ENCODE results near the gene ZNF423.

- TF ChIP-seq, protein P1, sequence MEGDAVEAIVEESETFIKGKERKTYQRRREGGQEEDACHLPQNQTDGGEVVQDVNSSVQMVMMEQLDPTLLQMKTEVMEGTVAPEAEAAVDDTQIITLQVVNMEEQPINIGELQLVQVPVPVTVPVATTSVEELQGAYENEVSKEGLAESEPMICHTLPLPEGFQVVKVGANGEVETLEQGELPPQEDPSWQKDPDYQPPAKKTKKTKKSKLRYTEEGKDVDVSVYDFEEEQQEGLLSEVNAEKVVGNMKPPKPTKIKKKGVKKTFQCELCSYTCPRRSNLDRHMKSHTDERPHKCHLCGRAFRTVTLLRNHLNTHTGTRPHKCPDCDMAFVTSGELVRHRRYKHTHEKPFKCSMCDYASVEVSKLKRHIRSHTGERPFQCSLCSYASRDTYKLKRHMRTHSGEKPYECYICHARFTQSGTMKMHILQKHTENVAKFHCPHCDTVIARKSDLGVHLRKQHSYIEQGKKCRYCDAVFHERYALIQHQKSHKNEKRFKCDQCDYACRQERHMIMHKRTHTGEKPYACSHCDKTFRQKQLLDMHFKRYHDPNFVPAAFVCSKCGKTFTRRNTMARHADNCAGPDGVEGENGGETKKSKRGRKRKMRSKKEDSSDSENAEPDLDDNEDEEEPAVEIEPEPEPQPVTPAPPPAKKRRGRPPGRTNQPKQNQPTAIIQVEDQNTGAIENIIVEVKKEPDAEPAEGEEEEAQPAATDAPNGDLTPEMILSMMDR (IDR thresholded peaks at IDR 0.05), result no peak
- TF ChIP-seq POLR2AphosphoS5 (IDR thresholded peaks at IDR 0.05) (no peak), EP300 (IDR thresholded peaks at IDR 0.05) (no peak), POLR2A (IDR thresholded peaks at IDR 0.05) (no peak)
Measured at GRCh38 chr16:49738832-49739231, 117.1 kb downstream of the ZNF423 start.
